Upper lobe of left lung (tissue), 6 donors: ENCODE data around the gene MYO16. TPM values are rescaled to one million over a fixed set of nuclear protein-coding genes. Genes with fewer than 3 reads are reported as not detected.

Source experiments
- ATAC-seq, 2 donors: fragments of 200-7000 bp; cut with Tn5 transposase; one replicate each; pipeline ENCODE4 v1.9.1; 2022; ENCODE audit warnings: mild to moderate bottlenecking in 2 of 2, moderate library complexity in 2 of 2; ENCODE audit not compliant: low FRiP score in 2 of 2
- DNase-seq, 2 donors: peaks; one replicate each; pipeline ENCODE4 v3.0.0-alpha.2; 2019 to 2020
- H3K27ac ChIP-seq, 4 donors: fragments of 200-600 bp; sonication (generic); one replicate each; pipeline ENCODE4 v1.5.1; 2016 to 2019
- H3K27me3 ChIP-seq, 4 donors: fragments of 200-600 bp; sonication (generic); one replicate each; pipeline ENCODE4 v1.5.1; 2017 to 2019
- H3K36me3 ChIP-seq, 4 donors: fragments of 200-600 bp; sonication (generic); one replicate each; pipeline ENCODE4 v1.5.1; 2016 to 2019
- H3K4me1 ChIP-seq, 4 donors: fragments of 200-600 bp; sonication (generic); one replicate each; pipeline ENCODE4 v1.5.1; 2018 to 2019
- H3K4me3 ChIP-seq, 4 donors: fragments of 200-600 bp; sonication (generic); one replicate each; pipeline ENCODE4 v1.5.1; 2017 to 2019; ENCODE audit warnings: mild to moderate bottlenecking in 2 of 4, moderate library complexity in 1 of 4
- H3K9me3 ChIP-seq, 4 donors: fragments of 200-600 bp; sonication (generic); one replicate each; pipeline ENCODE4 v1.5.1; 2018 to 2019
- CTCF ChIP-seq, 6 experiments: fragments of 450-650 bp in 4 of 6; fragments of 200-600 bp in 2 of 6; sonication (generic) in 2 of 6; IDR thresholded peaks; one replicate each; pipeline ENCODE4 v1.5.1; 2016 to 2019; ENCODE audit warnings: antibody characterized with exemption in 6 of 6
- EP300 ChIP-seq, 4 donors: sonication (generic); formaldehyde crosslinking; IDR thresholded peaks; one replicate each; pipeline ENCODE4 v1.5.1; 2017; ENCODE audit warnings: antibody characterized with exemption in 4 of 4, control low read depth in 2 of 4
- POLR2A ChIP-seq, 4 donors: fragments of 450-650 bp; IDR thresholded peaks; one replicate each; pipeline ENCODE4 v1.5.1; 2016 to 2017; ENCODE audit warnings: antibody characterized with exemption in 4 of 4, mild to moderate bottlenecking in 2 of 4
- POLR2AphosphoS5 ChIP-seq, 2 donors: sonication (generic); formaldehyde crosslinking; IDR thresholded peaks; one replicate each; pipeline ENCODE4 v1.5.1; 2017; ENCODE audit warnings: antibody characterized with exemption in 2 of 2
- WGBS, 2 donors: methylation state at CpG; one replicate each; pipeline ENCODE4 v1.1.5; 2017 to 2018; 5-methylcytosine and 5-hydroxymethylcytosine counted together
- total RNA-seq, 6 donors: library from RNA; depleted of rRNA in 4 of 6; stranded (reverse); fragments of >200 nt in 4 of 6; gene quantifications; one replicate each; pipeline versions ENCODE4 v1.1.0 to v1.2.1, GENCODE V29; 2016 to 2021
- donor health status: DM: no; HTN: no; CAD: no; lungs with moderate emphysema.
- donor health status: DM: no; HTN: yes; CAD: no; lungs with severe emphysema.

The MYO16 gene
- total RNA-seq, 6 donors from 2014 or later, result under 0.01 to 0.55 (median 0.20) TPM; not detected in 1

DNA sequence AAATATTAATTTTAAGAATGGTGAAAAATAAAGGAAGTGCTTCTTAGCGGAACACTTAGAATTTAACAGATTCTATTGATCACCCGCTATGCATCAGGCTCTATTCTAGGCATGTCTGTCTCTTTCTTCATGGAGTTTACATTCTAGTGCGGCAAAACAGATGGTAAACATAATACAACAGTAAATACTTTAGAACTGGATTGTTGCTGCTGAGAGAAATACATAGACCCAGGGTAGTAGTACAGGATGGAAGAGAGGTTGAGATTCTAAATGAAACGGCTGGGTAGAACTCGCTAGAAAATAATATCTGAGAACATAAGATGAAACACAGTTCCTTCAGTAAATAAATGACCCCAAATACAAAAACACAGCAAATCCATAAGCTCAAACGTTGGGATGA is 498.7 kb downstream of the MYO16 start:
- no peak for ATAC-seq
- TF ChIP-seq POLR2AphosphoS5 (IDR thresholded peaks at IDR 0.05) (no peak), EP300 (IDR thresholded peaks at IDR 0.05) (no peak), CTCF (IDR thresholded peaks at IDR 0.05) (no peak), POLR2A (IDR thresholded peaks at IDR 0.05) (no peak)
- Histone ChIP-seq H3K9me3 (no peaks in the 10 kb centered on the region), H3K4me1 (peaks cover 0 to 10% (median 3%) of the 10 kb centered on the region in 4 donors), H3K4me3 (no peak overlapping the region), H3K27ac (no peak overlapping the region), H3K36me3 (no peaks in the 10 kb centered on the region), H3K27me3 (no peaks in the 10 kb centered on the region)
- 74 to 86% methylated on average over 6 of the region's 6 CpGs for WGBS, 2 donors
- DNase-seq, result no peak

DNA sequence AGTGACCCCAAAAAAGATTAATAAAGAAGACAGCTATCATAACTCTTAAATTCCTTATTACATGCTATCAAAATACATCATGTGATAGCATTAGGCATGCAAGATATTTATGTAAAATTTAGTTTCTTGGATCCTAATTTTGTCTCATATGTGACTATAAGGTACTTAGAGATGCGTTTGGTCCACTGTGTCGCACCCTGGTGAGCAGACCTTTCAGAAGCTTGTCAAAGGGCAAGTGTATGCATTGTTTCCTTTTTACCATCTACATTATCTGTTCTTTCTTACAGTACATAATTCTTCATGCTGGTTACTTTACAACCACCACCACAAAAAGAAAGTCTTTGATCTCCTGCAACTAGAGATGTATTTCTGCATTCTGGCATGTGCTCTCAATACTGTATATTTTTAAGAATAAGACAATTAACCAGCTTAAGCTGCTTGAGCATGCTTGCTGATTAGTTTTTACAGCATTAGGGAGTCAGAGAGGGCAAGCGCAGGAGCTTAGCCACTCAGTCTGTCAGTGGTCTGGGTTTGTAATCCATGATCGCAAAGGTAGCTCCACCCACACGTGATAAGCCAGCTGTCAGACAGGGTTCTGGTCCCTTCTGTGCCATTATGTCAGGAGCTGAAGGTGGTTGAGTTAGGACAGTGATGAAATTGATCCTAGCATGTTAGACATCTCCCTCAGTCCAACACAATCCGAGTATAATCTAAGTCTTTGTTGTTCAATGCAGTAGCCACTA is 500.9 kb downstream of the MYO16 start:
- H3K4me1 ChIP-seq, result peaks cover 0 to 10% (median 3%) of the 10 kb centered on the region in 4 donors
- H3K27me3 ChIP-seq, result no peaks in the 10 kb centered on the region
- H3K36me3 ChIP-seq, result no peaks in the 10 kb centered on the region
- TF ChIP-seq EP300 (IDR thresholded peaks at IDR 0.05) (no peak), POLR2AphosphoS5 (IDR thresholded peaks at IDR 0.05) (no peak), POLR2A (IDR thresholded peaks at IDR 0.05) (no peak), CTCF (IDR thresholded peaks at IDR 0.05) (no peak)
- no peak overlapping the region for H3K27ac ChIP-seq
- 90 to 94% methylated on average over 6 of the region's 6 CpGs for WGBS, 2 donors
- H3K4me3 ChIP-seq, result no peak overlapping the region
- DNase-seq (no peak), ATAC-seq (no peak)
- no peaks in the 10 kb centered on the region for H3K9me3 ChIP-seq

- Histone ChIP-seq H3K27me3 (no peaks in the 10 kb centered on the region), H3K27ac (no peak overlapping the region), H3K9me3 (no peaks in the 10 kb centered on the region), H3K36me3 (no peaks in the 10 kb centered on the region), H3K4me3 (no peak overlapping the region), H3K4me1 (peaks cover 0 to 10% (median 3%) of the 10 kb centered on the region in 4 donors)
- TF ChIP-seq CTCF (IDR thresholded peaks at IDR 0.05), result no peak
- TF ChIP-seq EP300 (IDR thresholded peaks at IDR 0.05), result no peak
- no peak for TF ChIP-seq POLR2AphosphoS5 (IDR thresholded peaks at IDR 0.05)
- TF ChIP-seq POLR2A (IDR thresholded peaks at IDR 0.05), result no peak
- peak in 1 of 2 donors; percentile 59 for ATAC-seq
- DNase-seq, result no peak
- 29 to 40% methylated on average over 10 of the region's 10 CpGs for WGBS, 2 donors
Measured at GRCh38 chr13:109131698-109132257, 502.4 kb downstream of the MYO16 start.

DNA sequence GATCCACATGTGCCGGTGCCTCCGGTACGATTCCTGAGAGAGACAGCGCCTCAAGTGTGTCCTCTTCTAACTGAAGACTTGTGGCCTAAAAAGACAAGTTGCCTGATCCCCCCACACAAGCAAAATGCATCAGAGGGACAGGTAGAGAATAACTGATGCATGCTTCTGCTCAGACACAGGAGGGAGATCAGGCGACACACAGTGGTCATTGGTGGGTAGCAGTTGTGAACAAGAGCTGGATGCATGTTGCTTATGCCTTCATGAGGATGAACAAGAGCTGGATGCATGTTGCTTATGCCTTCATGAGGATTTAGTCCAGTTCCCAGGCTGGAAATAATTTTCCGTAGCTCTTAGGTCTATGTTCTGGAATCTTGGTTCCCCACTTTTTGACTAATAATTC is 505.6 kb downstream of the MYO16 start:
- no peaks in the 10 kb centered on the region for H3K36me3 ChIP-seq
- WGBS, 2 donors, result 86 to 97% methylated on average over 6 of the region's 6 CpGs
- no peak overlapping the region for H3K27ac ChIP-seq
- H3K27me3 ChIP-seq, result peaks cover 0 to under 1% (median 0%) of the 10 kb centered on the region in 4 donors
- H3K4me1 ChIP-seq, result peaks cover 0 to 10% (median 3%) of the 10 kb centered on the region in 4 donors
- ATAC-seq (no peak), DNase-seq (no peak)
- no peaks in the 10 kb centered on the region for H3K9me3 ChIP-seq
- H3K4me3 ChIP-seq, result no peak overlapping the region
- no peak for TF ChIP-seq CTCF (IDR thresholded peaks at IDR 0.05)
- no peak for TF ChIP-seq EP300 (IDR thresholded peaks at IDR 0.05)
- no peak for TF ChIP-seq POLR2AphosphoS5 (IDR thresholded peaks at IDR 0.05)
- TF ChIP-seq POLR2A (IDR thresholded peaks at IDR 0.05), result no peak
